ACC112 (cell line): ENCODE results near the gene PTPRC.

Experiments used
- H2AFZ ChIP-seq: fragments of 200-600 bp; sonication (generic); one replicate; pipeline ENCODE4 v1.6.0; 2017; ENCODE audit warnings: antibody characterized with exemption, low read length; ENCODE audit not compliant: unreplicated experiment
- H3K27ac ChIP-seq: fragments of 200-600 bp; sonication (generic); 2 replicates; pipeline ENCODE4 v1.5.1; 2014; ENCODE audit warnings: low read depth, mild to moderate bottlenecking, antibody characterized with exemption, low read length, moderate library complexity
- H3K27me3 ChIP-seq: fragments of 200-600 bp; sonication (generic); 2 replicates; pipeline ENCODE4 v1.6.1; 2014; ENCODE audit warnings: mild to moderate bottlenecking, antibody characterized with exemption, low read length, moderate library complexity, mixed read lengths; ENCODE audit not compliant: insufficient read depth
- H3K36me3 ChIP-seq: fragments of 200-600 bp; sonication (generic); 2 replicates; pipeline ENCODE4 v1.6.1; 2016; ENCODE audit warnings: mild to moderate bottlenecking, antibody characterized with exemption, low read length, moderate library complexity, mixed read lengths; ENCODE audit not compliant: insufficient read depth
- H3K4me1 ChIP-seq: fragments of 200-600 bp; sonication (generic); one replicate; pipeline ENCODE4 v1.6.1; 2016; ENCODE audit warnings: low read length, mixed read lengths; ENCODE audit not compliant: insufficient read depth, unreplicated experiment, control insufficient read depth
- H3K4me3 ChIP-seq: fragments of 200-600 bp; sonication (generic); 2 replicates; pipeline ENCODE4 v1.5.1; 2014; ENCODE audit warnings: mild to moderate bottlenecking, low read depth, low read length
- H3K79me2 ChIP-seq: fragments of 200-600 bp; sonication (generic); one replicate; pipeline ENCODE4 v1.6.0; 2016; ENCODE audit warnings: low read length; ENCODE audit not compliant: control insufficient read depth, unreplicated experiment, insufficient read depth

The PTPRC gene

DNA sequence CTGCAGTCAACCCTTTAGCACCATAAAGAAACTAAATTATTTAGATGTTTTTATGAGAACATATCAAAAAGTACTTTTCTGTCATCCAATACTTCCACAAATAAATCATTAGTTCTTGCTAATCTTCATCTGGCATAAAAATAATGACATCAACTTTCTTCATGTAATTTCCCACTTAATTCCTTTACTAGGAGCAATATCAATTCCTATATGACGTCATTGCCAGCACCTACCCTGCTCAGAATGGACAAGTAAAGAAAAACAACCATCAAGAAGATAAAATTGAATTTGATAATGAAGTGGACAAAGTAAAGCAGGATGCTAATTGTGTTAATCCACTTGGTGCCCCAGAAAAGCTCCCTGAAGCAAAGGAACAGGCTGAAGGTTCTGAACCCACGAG is 116.9 kb downstream of the PTPRC start:
- no peak overlapping the region for H2AFZ ChIP-seq

DNA sequence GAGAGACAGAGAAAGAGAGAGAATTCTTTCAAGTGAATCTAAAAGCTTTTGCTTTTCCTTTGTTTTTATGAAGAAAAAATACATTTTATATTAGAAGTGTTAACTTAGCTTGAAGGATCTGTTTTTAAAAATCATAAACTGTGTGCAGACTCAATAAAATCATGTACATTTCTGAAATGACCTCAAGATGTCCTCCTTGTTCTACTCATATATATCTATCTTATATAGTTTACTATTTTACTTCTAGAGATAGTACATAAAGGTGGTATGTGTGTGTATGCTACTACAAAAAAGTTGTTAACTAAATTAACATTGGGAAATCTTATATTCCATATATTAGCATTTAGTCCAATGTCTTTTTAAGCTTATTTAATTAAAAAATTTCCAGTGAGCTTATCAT is 117.6 kb downstream of the PTPRC start:
- Histone ChIP-seq H3K79me2 (no peaks in the 10 kb centered on the region), H3K4me3 (no peak overlapping the region), H3K36me3 (no peaks in the 10 kb centered on the region), H2AFZ (no peak overlapping the region), H3K27ac (no peak overlapping the region), H3K4me1 (no peaks in the 10 kb centered on the region), H3K27me3 (no peaks in the 10 kb centered on the region)

More for the DNA sequence above, 116.9 kb downstream of the PTPRC start:
- Histone ChIP-seq H3K4me1 (no peaks in the 10 kb centered on the region), H3K36me3 (no peaks in the 10 kb centered on the region), H3K27me3 (no peaks in the 10 kb centered on the region), H3K4me3 (no peak overlapping the region), H3K27ac (no peak overlapping the region), H3K79me2 (no peaks in the 10 kb centered on the region)

DNA sequence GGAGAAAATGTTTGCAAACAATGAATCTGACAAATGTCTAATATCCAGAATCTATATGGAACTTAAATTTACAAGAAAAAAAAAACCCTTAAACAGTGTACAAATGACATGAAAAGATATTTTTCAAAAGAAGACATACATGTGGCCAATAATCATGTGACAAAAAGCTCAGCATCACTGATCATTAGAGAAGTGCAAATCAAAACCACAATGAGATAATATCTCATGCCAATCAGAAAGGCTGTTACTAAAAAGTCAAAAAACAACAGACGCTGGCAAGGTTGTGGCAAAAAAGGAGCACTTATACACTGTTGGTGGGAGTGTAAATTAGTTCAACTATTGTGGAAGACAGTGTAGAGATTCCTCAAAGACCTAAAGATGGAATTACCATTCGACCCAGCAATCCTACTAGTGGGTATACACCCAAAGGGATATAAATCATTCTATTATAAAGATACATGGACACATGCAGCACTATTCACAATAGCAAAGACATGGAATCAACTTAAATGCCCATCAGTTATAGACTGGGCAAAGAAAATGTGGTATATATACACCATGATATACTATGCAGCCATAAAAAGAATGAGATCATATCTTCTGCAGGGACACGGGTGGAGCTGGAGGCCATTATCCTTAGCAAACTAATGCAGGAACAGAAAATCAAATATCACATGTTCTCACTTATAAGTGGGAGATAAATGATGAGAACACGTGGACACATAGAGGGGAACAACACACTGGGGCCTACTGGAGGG is 123.2 kb downstream of the PTPRC start:
- peaks cover 8% of the 10 kb centered on the region for H3K4me1 ChIP-seq
- no peak overlapping the region for H2AFZ ChIP-seq
- H3K27ac ChIP-seq = no peak overlapping the region
- H3K27me3 ChIP-seq = no peaks in the 10 kb centered on the region
- no peaks in the 10 kb centered on the region for H3K79me2 ChIP-seq
- H3K36me3 ChIP-seq = no peaks in the 10 kb centered on the region
- H3K4me3 ChIP-seq = no peak overlapping the region

DNA sequence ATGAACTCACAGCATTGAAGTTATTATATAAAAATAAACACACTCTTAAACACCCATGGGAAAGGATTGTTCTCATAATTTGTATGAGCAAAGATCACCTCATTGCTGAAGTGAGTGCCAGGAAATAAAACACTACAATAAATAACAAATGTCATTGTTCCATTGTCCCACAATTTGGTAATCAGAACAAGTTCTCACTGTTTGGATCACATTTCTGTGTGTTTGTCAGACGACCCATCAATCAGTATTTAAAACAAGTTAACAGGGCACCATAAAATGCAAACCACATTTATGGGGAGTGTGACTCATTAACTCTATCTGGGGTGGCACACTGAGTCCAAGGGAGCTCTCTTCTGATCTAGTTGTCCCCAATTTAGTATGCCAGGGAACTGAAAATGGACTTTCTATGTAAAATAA is 124.5 kb downstream of the PTPRC start:
- Histone ChIP-seq H3K79me2 (no peaks in the 10 kb centered on the region), H2AFZ (no peak overlapping the region), H3K4me1 (peaks cover 8% of the 10 kb centered on the region), H3K4me3 (no peak overlapping the region), H3K36me3 (no peaks in the 10 kb centered on the region), H3K27me3 (no peaks in the 10 kb centered on the region), H3K27ac (no peak overlapping the region)

DNA sequence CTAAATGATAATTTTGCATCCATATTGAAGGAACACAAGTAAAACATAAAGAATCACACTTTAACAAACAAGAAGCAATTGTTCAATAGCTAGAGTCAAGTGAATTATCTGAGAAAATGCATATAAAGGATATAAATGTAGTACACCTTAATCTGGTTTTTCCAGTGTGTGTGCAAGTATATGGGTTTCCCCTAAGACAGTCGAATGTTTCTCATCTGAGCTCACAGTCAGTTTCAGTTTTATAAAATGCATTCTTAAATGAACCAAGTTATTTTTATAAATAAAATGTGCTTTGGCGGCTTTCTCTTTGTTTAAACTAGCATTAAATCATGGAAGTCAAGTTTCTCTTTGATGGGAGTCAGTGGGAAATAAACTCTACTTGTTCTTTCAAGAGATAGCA is 125.9 kb downstream of the PTPRC start:
- Histone ChIP-seq H3K4me1 (peaks cover 8% of the 10 kb centered on the region), H3K36me3 (no peaks in the 10 kb centered on the region), H3K27ac (no peak overlapping the region), H3K79me2 (no peaks in the 10 kb centered on the region), H3K27me3 (no peaks in the 10 kb centered on the region), H3K4me3 (peak overlapping the region; percentile 11; the same call in 1 of the 2 replicates), H2AFZ (peak overlapping the region; percentile 30)

DNA sequence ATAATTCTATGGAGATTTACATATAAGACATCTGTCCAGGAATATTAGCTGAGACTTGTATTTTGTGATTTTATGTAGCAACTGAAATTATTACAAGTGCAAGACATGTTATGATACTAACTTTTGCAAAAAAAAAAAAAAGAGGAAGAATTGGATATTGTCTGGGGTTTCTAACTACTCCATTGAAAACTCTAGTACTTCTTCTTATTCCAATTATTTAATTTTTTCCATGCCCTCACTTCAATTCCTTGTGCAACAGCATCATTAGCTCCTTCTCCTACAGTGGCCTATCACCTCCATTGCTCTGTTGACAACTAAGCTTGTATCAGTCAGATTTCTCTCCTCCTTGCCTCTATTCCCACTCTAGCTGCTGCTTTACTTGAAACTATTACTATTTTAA is 126.6 kb downstream of the PTPRC start:
- H3K27ac ChIP-seq = no peak overlapping the region
- H3K4me3 ChIP-seq = no peak overlapping the region
- no peaks in the 10 kb centered on the region for H3K36me3 ChIP-seq
- peaks cover 8% of the 10 kb centered on the region for H3K4me1 ChIP-seq
- no peaks in the 10 kb centered on the region for H3K79me2 ChIP-seq
- no peak overlapping the region for H2AFZ ChIP-seq
- no peaks in the 10 kb centered on the region for H3K27me3 ChIP-seq

DNA sequence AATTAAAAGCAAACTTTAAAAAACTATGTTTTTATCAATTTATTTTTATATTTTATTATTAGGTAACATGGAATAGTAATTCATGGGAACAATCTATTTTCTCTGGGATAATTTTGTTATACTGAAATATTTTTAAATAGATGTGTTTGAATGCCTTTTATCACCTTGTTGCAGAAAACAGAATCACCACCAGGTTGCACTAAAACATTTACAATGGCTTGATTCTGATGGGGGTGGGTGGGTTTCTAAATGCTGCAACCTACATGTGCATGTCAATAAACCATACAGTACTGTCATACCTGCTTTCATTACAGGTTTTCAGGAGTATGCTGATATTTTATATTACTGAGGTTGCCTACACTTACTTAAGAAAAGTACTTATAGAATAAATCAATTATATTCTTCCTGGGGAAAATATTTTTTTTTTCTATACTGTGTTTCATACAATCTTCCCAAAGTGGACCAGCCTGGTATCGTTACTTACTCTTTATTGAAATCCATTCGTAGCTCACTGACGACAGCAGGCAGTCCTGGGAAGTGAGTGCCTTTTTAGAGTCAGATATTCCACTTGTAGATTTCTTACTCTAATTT is 132.8 kb downstream of the PTPRC start:
- Histone ChIP-seq H3K4me1 (peaks cover 16% of the 10 kb centered on the region), H3K36me3 (peaks cover 4% of the 10 kb centered on the region; the same call in 1 of the 2 replicates), H3K4me3 (no peak overlapping the region), H3K27ac (no peak overlapping the region), H2AFZ (no peak overlapping the region), H3K27me3 (no peaks in the 10 kb centered on the region), H3K79me2 (no peaks in the 10 kb centered on the region)

DNA sequence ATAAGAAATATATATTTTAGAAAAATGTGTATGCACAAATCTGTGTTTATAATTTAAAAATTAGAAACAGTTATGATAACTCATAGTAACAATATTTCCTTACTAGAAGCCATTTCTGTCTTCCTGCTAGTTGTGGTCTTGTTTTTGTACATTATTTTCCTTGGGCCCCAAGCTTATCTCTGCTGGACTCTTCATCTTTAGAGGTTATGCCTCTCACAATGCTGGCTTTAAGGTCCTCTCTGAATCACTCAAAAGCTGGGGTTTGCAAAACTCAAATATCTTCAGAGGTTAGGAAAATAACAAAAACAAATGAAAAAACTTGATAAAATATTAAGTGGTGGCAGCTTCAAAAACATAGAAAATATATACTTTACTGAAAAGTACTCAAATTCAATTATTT is 133.8 kb downstream of the PTPRC start:
- no peak overlapping the region for H2AFZ ChIP-seq
- peaks cover 4% of the 10 kb centered on the region; the same call in 1 of the 2 replicates for H3K36me3 ChIP-seq
- no peak overlapping the region for H3K27ac ChIP-seq
- peaks cover 26% of the 10 kb centered on the region for H3K4me1 ChIP-seq
- H3K4me3 ChIP-seq = no peak overlapping the region
- H3K27me3 ChIP-seq = no peaks in the 10 kb centered on the region
- H3K79me2 ChIP-seq = no peaks in the 10 kb centered on the region

DNA sequence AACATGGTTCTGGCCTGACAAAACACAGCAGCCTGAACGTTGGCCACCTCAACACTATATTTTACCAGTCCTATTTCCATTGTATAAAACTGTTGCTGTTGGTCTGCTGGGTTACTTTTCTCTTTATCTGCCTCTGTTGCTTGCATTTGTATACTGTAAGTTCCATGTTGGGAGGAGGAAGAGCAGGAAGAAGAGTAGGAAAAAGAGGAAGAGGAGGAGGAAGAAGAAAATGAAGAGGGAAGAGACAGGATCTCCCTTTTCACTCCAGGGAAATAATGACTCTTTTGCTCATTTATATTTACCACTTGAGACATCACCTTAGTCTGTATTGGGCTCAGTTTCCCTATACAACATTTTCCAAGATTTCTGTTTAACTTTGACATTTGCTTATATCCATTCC is 134.2 kb downstream of the PTPRC start:
- Histone ChIP-seq H3K36me3 (peaks cover 4% of the 10 kb centered on the region; the same call in 1 of the 2 replicates), H3K27ac (no peak overlapping the region), H3K4me3 (no peak overlapping the region), H3K79me2 (no peaks in the 10 kb centered on the region), H3K4me1 (peaks cover 30% of the 10 kb centered on the region), H2AFZ (no peak overlapping the region), H3K27me3 (no peaks in the 10 kb centered on the region)

DNA sequence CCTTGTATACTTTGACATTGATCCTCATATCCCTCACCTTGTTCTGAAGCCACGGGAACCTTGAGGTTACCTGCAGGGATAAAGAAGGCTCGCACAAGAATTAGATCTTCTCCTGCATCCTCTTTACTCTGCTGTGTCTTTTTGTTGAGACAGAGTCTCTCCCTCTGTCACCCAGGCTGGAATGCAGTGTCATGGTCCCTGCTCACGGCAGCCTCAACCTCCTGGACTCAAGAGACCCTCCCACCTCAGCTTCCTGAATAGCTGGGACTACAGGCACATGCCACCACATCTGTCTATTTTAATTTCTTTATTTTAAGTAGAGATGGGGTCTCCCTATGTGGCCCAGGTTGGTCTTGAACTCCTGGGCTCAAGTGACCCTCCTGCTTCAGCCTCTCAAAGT is 134.7 kb downstream of the PTPRC start:
- Histone ChIP-seq H2AFZ (no peak overlapping the region), H3K27me3 (no peaks in the 10 kb centered on the region), H3K4me3 (no peak overlapping the region), H3K36me3 (peaks cover 4% of the 10 kb centered on the region; the same call in 1 of the 2 replicates), H3K27ac (no peak overlapping the region), H3K79me2 (no peaks in the 10 kb centered on the region), H3K4me1 (peaks cover 35% of the 10 kb centered on the region)

DNA sequence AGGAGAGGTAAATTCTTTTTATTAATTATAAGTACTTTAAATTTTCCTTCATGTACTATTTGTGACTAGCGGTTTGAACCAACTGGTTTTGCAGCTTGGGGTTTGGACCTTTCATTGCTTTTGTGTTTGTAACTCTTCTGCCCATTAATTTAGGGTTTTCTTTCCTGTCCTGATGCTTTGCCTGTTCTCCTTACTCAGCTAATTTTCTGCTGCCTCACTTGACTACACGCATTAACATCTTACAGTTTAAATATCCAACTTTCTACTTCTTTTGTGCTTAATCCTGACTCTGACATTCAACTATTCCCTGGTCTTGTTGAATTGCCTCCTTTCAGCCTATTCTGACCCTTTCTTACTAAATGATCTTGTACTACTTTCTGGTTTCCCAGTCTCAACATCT is 135.6 kb downstream of the PTPRC start:
- Histone ChIP-seq H3K27ac (no peak overlapping the region), H2AFZ (no peak overlapping the region), H3K36me3 (peaks cover 4% of the 10 kb centered on the region; the same call in 1 of the 2 replicates), H3K79me2 (no peaks in the 10 kb centered on the region), H3K4me1 (peaks cover 39% of the 10 kb centered on the region), H3K27me3 (no peaks in the 10 kb centered on the region), H3K4me3 (no peak overlapping the region)
